Neural crest cell (in vitro differentiated cells): ENCODE data around the gene MATN4. TPM values are rescaled to one million over a fixed set of nuclear protein-coding genes. Genes with fewer than 3 reads are reported as not detected.

ENCODE experiments used
- DNase-seq: peaks from one replicate; pipeline ENCODE4 v3.0.0; 2021; ENCODE audit warnings: low read depth, mixed read lengths, low spot score
- H3K27ac Mint-ChIP-seq: one replicate; pipeline ENCODE4 v1.8.0; 2021; ENCODE audit warnings: mild to moderate bottlenecking, mixed read lengths; ENCODE audit not compliant: unreplicated experiment
- H3K27me3 Mint-ChIP-seq: 2 replicates; pipeline ENCODE4 v1.8.0; 2021; ENCODE audit warnings: low read depth, mild to moderate bottlenecking, mixed read lengths
- H3K36me3 Mint-ChIP-seq: 2 replicates; pipeline ENCODE4 v1.8.0; 2021; ENCODE audit warnings: low read depth, mild to moderate bottlenecking, mixed read lengths
- H3K4me1 Mint-ChIP-seq: 2 replicates; pipeline ENCODE4 v1.8.0; 2021; ENCODE audit warnings: mixed read lengths
- H3K4me3 Mint-ChIP-seq: one replicate; pipeline ENCODE4 v1.8.0; 2021; ENCODE audit warnings: mild to moderate bottlenecking, mixed read lengths
- H3K9me3 Mint-ChIP-seq: 2 replicates; pipeline ENCODE4 v1.8.0; 2021; ENCODE audit warnings: mixed read lengths
- CTCF ChIP-seq: fragments of 200-600 bp; sonication (generic); conservative IDR thresholded peaks from 2 replicates; pipeline ENCODE4 v1.5.0; 2021; ENCODE audit warnings: antibody characterized with exemption, mild to moderate bottlenecking
- total RNA-seq: library from RNA; stranded (reverse); gene quantifications from 2 replicates; pipeline ENCODE4 v1.2.1, GENCODE V29; 2021

MATN4 gene
- total RNA-seq, 1 donor from 2014 or later, result not detected

GRCh38 chr20:45350217-45350616, 42.1 kb upstream of the MATN4 start:
- Mint-ChIP-seq H3K4me1 (peaks cover 15% of the 10 kb centered on the region), H3K36me3 (no peaks in the 10 kb centered on the region), H3K27me3 (peaks cover 11% of the 10 kb centered on the region), H3K27ac (no peak overlapping the region), H3K4me3 (peak overlapping the region; percentile 75), H3K9me3 (no peaks in the 10 kb centered on the region)
- no peak for TF ChIP-seq CTCF
- DNase-seq, result no peak

GRCh38 chr20:45347936-45348778, 40.1 kb upstream of the MATN4 start, which contains the start of gene SDC4:
Gene SDC4 (minus strand): TSS chr20:45348424. CDS start chr20:45348384, 40 bp downstream.
- Mint-ChIP-seq H3K27me3 (peaks cover 11% of the 10 kb centered on the region), H3K9me3 (no peaks in the 10 kb centered on the region), H3K4me3 (peak within 1 kb of the TSS; percentile 87), H3K36me3 (no peaks in the 10 kb centered on the region), H3K27ac (peak within 1 kb of the TSS; percentile 65), H3K4me1 (peaks cover 20% of the 10 kb centered on the region)
- TF ChIP-seq CTCF, result no peak
- DNase-seq, result peak; percentile 31

- Mint-ChIP-seq H3K4me1 (peaks cover 27% of the 10 kb centered on the region), H3K27ac (peak overlapping the region; percentile 65), H3K4me3 (peak overlapping the region; percentile 87), H3K36me3 (no peaks in the 10 kb centered on the region), H3K9me3 (no peaks in the 10 kb centered on the region), H3K27me3 (peaks cover 11% of the 10 kb centered on the region)
- TF ChIP-seq CTCF, result no peak
- DNase-seq, result no peak
Observed at GRCh38 chr20:45347297-45347935, 39.3 kb upstream of the MATN4 start.

DNA sequence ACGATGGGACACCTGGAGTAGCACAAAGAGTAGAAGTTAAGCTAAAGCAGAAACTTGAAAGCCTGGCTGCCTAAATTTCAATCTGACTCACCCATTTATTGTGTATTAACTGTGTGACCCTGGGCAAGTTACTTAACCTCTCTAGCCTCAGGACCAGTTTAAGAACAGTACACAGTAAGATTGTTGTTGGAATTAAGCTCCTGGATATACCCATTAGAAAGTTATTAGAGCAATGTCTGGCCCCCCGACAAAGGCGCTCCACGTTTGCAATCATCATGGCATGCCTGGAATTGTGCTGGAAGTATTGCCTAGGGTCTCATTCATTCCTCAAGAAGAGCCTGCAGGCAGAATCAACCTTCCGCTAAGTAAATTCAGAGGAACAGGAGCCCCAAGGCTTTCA, 38.8 kb upstream of the MATN4 start:
- Mint-ChIP-seq H3K27me3 (peaks cover 9% of the 10 kb centered on the region), H3K36me3 (no peaks in the 10 kb centered on the region), H3K4me1 (peaks cover 33% of the 10 kb centered on the region), H3K4me3 (peak overlapping the region; percentile 87), H3K9me3 (no peaks in the 10 kb centered on the region), H3K27ac (no peak overlapping the region)
- no peak for DNase-seq
- no peak for TF ChIP-seq CTCF

DNA sequence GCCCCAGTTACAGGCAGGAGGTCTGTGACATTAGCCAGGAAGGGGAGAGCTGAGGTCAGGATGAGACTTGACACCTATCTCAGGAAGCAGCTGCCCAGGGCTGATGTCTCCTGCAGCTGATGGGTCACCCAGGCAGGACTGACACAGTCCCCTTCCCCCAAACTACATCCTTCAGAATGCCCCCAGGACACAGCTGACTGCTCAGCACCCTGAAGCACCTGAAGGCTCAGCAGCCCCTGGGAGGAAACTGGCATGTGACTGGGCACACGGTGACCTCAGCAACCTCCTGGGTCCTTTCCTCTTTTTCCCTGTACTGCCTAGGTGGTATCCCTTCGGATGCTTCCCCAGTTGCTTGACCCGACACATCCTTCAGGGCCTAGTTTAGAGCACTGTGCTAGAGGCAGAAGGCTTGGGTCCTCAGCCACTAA, 38.2 kb upstream of the MATN4 start:
- H3K27me3 Mint-ChIP-seq, result peaks cover 9% of the 10 kb centered on the region
- peak overlapping the region; percentile 87 for H3K4me3 Mint-ChIP-seq
- no peak overlapping the region for H3K27ac Mint-ChIP-seq
- no peak for DNase-seq
- H3K9me3 Mint-ChIP-seq, result no peaks in the 10 kb centered on the region
- H3K36me3 Mint-ChIP-seq, result no peaks in the 10 kb centered on the region
- peaks cover 36% of the 10 kb centered on the region for H3K4me1 Mint-ChIP-seq
- no peak for TF ChIP-seq CTCF
